ENCODE data around the gene XIRP2. TPM values are rescaled to one million over a fixed set of nuclear protein-coding genes. Genes with fewer than 3 reads are reported as not detected.

The XIRP2 gene
- total RNA-seq, 4 donors from 2014 or later = 0.27 TPM; not detected in 3

- DNase-seq = no peak
- Histone ChIP-seq H3K36me3 (no peaks in the 10 kb centered on the region), H3K9me3 (no peaks in the 10 kb centered on the region), H3K4me3 (no peak overlapping the region), H3K27me3 (no peaks in the 10 kb centered on the region), H3K4me1 (no peaks in the 10 kb centered on the region), H3K27ac (no peak overlapping the region)
- in situ Hi-C loops (cut with MboI; ENCODE audit: low pct_ligation_motif_present in 1 of 4, low pct_unique_long_range_greater_than_20kb in 1 of 4, low sequenced_read_pairs in 3 of 4) = no loop called here
- no peak for TF ChIP-seq EP300 (IDR thresholded peaks at IDR 0.05; ENCODE audit: low read depth)
- TF ChIP-seq POLR2AphosphoS5 (IDR thresholded peaks at IDR 0.05) = no peak
- TF ChIP-seq, protein P1, sequence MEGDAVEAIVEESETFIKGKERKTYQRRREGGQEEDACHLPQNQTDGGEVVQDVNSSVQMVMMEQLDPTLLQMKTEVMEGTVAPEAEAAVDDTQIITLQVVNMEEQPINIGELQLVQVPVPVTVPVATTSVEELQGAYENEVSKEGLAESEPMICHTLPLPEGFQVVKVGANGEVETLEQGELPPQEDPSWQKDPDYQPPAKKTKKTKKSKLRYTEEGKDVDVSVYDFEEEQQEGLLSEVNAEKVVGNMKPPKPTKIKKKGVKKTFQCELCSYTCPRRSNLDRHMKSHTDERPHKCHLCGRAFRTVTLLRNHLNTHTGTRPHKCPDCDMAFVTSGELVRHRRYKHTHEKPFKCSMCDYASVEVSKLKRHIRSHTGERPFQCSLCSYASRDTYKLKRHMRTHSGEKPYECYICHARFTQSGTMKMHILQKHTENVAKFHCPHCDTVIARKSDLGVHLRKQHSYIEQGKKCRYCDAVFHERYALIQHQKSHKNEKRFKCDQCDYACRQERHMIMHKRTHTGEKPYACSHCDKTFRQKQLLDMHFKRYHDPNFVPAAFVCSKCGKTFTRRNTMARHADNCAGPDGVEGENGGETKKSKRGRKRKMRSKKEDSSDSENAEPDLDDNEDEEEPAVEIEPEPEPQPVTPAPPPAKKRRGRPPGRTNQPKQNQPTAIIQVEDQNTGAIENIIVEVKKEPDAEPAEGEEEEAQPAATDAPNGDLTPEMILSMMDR (IDR thresholded peaks at IDR 0.05) = no peak
- TF ChIP-seq POLR2A (IDR thresholded peaks at IDR 0.05) = no peak
- 75 to 78% methylated on average over 3 of the region's 3 CpGs for WGBS, 2 donors (ENCODE audit: low coverage in 1 of 2)
- intact Hi-C loops (cut with DNase I; ENCODE audit: low total_unique reads) = no loop called here
Measured at GRCh38 chr2:167126165-167126564, 237.9 kb downstream of the XIRP2 start.

GRCh38 chr2:167127135-167127534, 238.9 kb downstream of the XIRP2 start:
- intact Hi-C loops (cut with DNase I; ENCODE audit: low total_unique reads) = no loop called here
- H3K4me1 ChIP-seq = no peaks in the 10 kb centered on the region
- no peak overlapping the region for H3K4me3 ChIP-seq
- H3K27ac ChIP-seq = no peak overlapping the region
- no peak for TF ChIP-seq EP300 (IDR thresholded peaks at IDR 0.05; ENCODE audit: low read depth)
- TF ChIP-seq POLR2A (IDR thresholded peaks at IDR 0.05) = no peak
- TF ChIP-seq, protein P1 (IDR thresholded peaks at IDR 0.05) = no peak
- no peak for TF ChIP-seq POLR2AphosphoS5 (IDR thresholded peaks at IDR 0.05)
- no peaks in the 10 kb centered on the region for H3K36me3 ChIP-seq
- in situ Hi-C loops (cut with MboI; ENCODE audit: low pct_ligation_motif_present in 1 of 4, low pct_unique_long_range_greater_than_20kb in 1 of 4, low sequenced_read_pairs in 3 of 4) = no loop called here
- 6 to 13% methylated on average over 1 of the region's 1 CpG for WGBS, 2 donors (ENCODE audit: low coverage in 1 of 2)
- DNase-seq = no peak
- no peaks in the 10 kb centered on the region for H3K27me3 ChIP-seq
- H3K9me3 ChIP-seq = no peaks in the 10 kb centered on the region

- DNase-seq = no peak
- Histone ChIP-seq H3K4me1 (no peaks in the 10 kb centered on the region), H3K9me3 (no peaks in the 10 kb centered on the region), H3K27me3 (no peaks in the 10 kb centered on the region), H3K4me3 (no peak overlapping the region), H3K36me3 (no peaks in the 10 kb centered on the region), H3K27ac (no peak overlapping the region)
- 90 to 91% methylated on average over 2 to 9 of the region's 9 CpGs for WGBS, 2 donors (ENCODE audit: low coverage in 1 of 2)
- in situ Hi-C loops (cut with MboI; ENCODE audit: low pct_ligation_motif_present in 1 of 4, low pct_unique_long_range_greater_than_20kb in 1 of 4, low sequenced_read_pairs in 3 of 4) = no loop called here
- no peak for TF ChIP-seq POLR2AphosphoS5 (IDR thresholded peaks at IDR 0.05)
- TF ChIP-seq POLR2A (IDR thresholded peaks at IDR 0.05) = no peak
- TF ChIP-seq, protein P1 (IDR thresholded peaks at IDR 0.05) = no peak
- no peak for TF ChIP-seq EP300 (IDR thresholded peaks at IDR 0.05; ENCODE audit: low read depth)
- intact Hi-C loops (cut with DNase I; ENCODE audit: low total_unique reads) = no loop called here
Measured at GRCh38 chr2:167128130-167128529, 239.8 kb downstream of the XIRP2 start.

DNA sequence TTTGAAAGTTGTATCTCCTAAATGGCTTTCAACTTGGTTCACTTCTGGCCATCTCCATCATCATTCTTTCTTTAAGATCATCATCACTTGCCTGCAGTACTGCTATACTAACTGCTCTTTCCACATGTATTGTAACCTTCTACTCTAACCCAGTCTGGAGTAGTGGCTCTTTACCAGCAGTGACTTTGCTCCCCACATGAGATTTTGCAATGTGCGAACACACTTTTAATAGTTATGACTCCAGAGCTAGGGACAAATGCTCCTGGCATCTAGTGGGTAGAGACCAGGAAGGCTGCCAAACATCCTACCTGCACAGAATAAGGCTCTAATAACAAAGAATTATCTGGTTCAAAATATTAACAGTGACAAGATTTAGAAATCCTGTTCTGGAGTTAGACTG, 243.8 kb downstream of the XIRP2 start:
- no peak for DNase-seq
- TF ChIP-seq, protein P1 (IDR thresholded peaks at IDR 0.05) = no peak
- TF ChIP-seq POLR2A (IDR thresholded peaks at IDR 0.05) (no peak), POLR2AphosphoS5 (IDR thresholded peaks at IDR 0.05) (no peak), EP300 (IDR thresholded peaks at IDR 0.05; ENCODE audit: low read depth) (no peak)
- no peaks in the 10 kb centered on the region for H3K27me3 ChIP-seq
- H3K9me3 ChIP-seq = no peaks in the 10 kb centered on the region
- no peaks in the 10 kb centered on the region for H3K36me3 ChIP-seq
- in situ Hi-C loops (cut with MboI; ENCODE audit: low pct_ligation_motif_present in 1 of 4, low pct_unique_long_range_greater_than_20kb in 1 of 4, low sequenced_read_pairs in 3 of 4) = no loop called here
- 100% methylated on average over 1 of the region's 1 CpG for WGBS, 2 donors (ENCODE audit: low coverage in 1 of 2)
- H3K4me3 ChIP-seq = no peak overlapping the region
- intact Hi-C loops (cut with DNase I; ENCODE audit: low total_unique reads) = no loop called here
- H3K27ac ChIP-seq = no peak overlapping the region
- H3K4me1 ChIP-seq = no peaks in the 10 kb centered on the region

All from transverse colon (tissue), 4 donors.